VCaP (cell line): Measurements from ENCODE around the gene LRRC4.

Experiments used
- H3K27ac ChIP-seq: fragments of 450-650 bp; 2 replicates; pipeline ENCODE4 v1.5.1; 2017
- CTCF ChIP-seq: fragments of 450-650 bp; conservative IDR thresholded peaks from 2 replicates; pipeline ENCODE4 v1.5.1; 2017; ENCODE audit warnings: mild to moderate bottlenecking, moderate library complexity

The LRRC4 gene

GRCh38 chr7:128045158-128045557, 13.9 kb upstream of the LRRC4 start:
- no peak for TF ChIP-seq CTCF
- no peak overlapping the region for H3K27ac ChIP-seq

- H3K27ac ChIP-seq, result no peak overlapping the region
- TF ChIP-seq CTCF, result no peak
Measured at GRCh38 chr7:128044064-128044463, 12.8 kb upstream of the LRRC4 start.

- H3K27ac ChIP-seq, result no peak overlapping the region
- TF ChIP-seq CTCF, result no peak
Measured at GRCh38 chr7:128042012-128042411, 10.8 kb upstream of the LRRC4 start.

- H3K27ac ChIP-seq, result no peak overlapping the region
- TF ChIP-seq CTCF, result no peak
Measured at GRCh38 chr7:128041203-128041602, 10.0 kb upstream of the LRRC4 start.

GRCh38 chr7:128040205-128040604, 9.0 kb upstream of the LRRC4 start:
- TF ChIP-seq CTCF, result no peak
- H3K27ac ChIP-seq, result no peak overlapping the region

GRCh38 chr7:128039544-128039953, 8.3 kb upstream of the LRRC4 start:
- no peak for TF ChIP-seq CTCF
- H3K27ac ChIP-seq, result peak overlapping the region; percentile 22; the same call in 1 of the 2 replicates

GRCh38 chr7:128037880-128038619, 6.8 kb upstream of the LRRC4 start:
- no peak for TF ChIP-seq CTCF
- no peak overlapping the region for H3K27ac ChIP-seq
